Measurements from ENCODE around the gene IRX6.

IRX6 gene

DNA sequence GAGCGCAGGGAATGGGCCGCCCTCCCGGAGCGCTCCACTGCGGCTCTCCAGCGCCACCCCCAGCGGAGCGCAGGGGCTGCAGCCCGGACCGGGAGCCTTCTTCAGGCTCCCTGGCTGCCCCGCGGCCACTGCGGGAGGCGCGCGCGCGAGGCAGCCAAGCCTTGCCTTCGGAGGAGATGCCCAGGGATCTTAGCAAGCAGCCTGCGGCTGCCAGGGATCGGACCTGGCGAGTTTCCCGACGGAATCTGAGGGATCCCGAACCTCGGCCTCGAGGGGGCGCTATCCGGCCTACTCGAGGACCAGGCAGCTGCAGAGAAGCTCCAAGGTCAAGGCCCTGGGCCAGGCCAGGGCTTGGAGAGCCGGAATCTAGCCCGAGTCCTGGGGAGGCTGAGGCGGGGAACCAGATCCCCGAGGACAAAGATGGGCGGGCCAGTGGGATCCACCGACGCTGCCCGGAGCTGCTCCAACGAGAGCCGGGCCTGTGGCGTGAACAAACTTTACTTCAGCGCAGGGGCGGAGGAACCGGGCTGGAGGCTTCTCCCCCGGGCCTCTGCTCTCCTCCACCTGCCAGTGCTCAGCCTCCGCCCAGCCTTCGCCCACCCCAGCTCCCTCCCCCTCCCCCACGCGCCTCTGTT, at the start of gene IRX6:
TSS of gene IRX6 (plus strand) at position 567 of the 635 bp plus-strand sequence. CDS start 889 bp downstream, outside the sequence.
- FAIRE-seq = no peak

DNA sequence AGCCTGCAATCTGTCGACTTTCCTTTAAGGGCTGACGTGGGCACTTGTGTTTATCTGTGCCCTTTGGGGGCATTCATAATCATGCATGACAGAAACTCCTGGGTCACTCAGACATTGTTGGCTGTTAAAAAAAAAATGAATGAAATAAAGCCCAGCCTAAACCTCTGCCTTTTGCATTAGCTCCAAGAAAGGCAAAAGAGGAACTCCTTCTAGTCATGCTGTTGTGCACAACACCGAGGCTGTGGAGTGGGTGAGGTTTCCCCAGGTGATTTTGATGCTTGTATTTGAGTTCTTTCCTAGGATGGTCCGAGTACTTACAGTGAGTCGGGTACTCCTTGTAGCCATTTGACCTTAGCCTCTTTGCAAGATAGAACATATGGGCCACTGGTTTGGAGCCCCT, 49.6 kb upstream of the IRX6 start:
- FAIRE-seq = no peak

DNA sequence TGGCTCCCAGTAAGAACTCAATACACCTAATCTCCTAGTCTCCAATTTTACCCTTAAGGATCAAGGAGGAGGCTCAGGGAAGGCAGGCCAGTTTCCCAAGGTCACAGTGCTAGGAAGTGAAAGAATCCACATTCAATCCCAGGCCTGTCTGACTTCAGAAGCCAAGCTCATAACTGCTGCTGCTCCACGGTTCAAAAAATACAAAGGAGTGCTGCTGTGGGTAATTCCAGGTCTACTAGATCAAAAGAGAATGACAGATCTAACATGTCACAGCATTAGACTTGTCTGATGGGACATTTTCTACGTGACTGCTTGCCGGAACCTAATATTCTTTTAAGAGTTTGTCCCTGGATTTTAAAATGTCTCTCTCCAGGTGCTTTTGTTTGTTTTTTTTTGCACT, 48.8 kb upstream of the IRX6 start:
- FAIRE-seq = no peak

DNA sequence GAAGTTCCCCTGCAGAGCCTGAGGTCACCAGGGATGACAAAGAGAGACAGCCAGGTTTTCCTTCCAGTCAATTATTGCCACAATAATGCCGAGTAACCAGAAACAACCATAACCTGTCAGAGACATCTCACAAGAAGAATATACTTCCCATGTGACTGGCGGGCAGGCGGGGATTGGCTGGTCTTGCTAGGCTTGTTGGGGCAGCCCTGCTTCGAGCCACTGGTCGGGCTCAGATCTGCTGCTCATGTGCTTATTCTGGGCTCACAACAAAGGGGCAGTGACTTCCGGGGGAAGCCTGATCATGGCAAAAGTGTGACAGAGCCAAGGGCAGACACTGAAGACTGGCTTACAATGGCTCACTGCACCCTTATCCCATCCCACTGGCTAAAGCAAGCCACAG, 48.1 kb upstream of the IRX6 start:
- FAIRE-seq = no peak

DNA sequence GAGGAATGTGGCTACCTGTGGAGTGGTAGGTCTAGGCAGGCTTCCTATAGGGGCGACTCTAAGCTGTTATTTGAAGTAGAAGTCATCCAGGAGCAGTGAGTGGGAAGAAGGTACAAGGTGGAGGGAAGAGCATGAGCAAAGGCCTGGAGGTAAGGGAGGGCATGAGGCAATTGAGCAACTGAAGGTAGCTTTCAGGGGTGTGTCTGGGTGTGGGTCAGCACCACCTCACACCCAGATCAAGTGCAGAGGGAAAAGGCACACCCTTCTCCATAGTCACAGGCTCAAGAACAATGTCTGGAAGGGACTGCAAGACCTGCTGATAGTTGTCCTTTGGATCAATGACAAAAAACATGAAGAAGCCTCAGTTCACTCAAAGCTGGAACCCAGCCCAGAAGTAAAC, 46.5 kb upstream of the IRX6 start:
- FAIRE-seq = no peak

DNA sequence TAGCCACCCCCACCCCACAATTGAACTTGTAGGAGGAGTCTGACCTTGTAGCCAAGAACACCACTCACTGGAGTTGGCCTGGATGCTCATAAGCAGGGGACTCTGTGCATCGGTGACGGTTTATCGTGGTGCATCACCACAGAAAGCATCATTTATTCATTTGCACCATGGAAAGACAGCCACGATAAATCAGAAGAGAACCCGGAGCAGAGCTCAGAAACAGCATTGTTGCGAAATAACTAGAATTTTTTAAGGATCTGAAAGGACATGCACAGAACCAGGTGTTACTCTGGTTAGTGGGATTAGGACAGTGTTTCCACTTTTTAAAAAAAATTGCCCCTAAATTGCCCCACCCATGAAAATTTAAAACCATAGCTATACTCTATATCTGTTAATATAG, 44.4 kb upstream of the IRX6 start:
- no peak for FAIRE-seq

DNA sequence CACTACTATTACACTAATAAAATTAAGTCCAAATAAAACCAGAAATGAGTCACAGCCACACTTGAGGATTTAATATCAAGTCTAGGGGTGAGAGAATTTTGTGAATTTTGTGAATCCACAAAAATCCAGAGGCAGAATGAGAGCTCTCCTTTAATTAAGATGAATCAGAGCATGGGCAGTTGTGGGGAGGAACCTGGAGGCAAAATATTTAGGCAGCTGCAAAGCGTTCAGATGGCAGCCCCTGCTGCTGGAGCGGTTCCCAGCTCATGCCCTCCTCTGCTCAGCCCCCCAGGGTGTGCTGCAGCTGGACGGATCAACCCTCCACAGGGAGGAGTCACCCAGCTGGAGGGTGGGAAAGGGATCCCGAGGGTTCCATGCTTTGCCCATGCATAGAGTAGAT, 43.4 kb upstream of the IRX6 start:
- no peak for FAIRE-seq

DNA sequence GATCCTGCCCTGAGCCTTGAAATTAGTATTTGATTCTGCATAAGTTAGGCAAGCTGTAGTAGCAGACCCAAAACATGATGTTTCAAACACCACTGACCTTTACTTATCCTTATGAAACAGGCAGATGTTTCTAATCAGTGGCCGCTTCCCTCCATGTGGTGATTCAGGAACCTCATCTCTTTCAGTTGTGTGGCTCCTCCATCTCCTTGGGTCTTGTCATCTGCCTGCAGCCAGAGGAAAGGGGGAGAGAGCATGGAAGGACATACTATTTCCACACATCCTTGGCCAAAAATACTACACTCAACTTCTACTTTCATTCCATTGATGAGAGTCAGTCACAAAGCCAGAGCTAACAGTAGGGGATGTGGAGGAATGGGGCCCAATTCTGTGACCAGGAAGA, 41.6 kb upstream of the IRX6 start:
- FAIRE-seq = no peak

DNA sequence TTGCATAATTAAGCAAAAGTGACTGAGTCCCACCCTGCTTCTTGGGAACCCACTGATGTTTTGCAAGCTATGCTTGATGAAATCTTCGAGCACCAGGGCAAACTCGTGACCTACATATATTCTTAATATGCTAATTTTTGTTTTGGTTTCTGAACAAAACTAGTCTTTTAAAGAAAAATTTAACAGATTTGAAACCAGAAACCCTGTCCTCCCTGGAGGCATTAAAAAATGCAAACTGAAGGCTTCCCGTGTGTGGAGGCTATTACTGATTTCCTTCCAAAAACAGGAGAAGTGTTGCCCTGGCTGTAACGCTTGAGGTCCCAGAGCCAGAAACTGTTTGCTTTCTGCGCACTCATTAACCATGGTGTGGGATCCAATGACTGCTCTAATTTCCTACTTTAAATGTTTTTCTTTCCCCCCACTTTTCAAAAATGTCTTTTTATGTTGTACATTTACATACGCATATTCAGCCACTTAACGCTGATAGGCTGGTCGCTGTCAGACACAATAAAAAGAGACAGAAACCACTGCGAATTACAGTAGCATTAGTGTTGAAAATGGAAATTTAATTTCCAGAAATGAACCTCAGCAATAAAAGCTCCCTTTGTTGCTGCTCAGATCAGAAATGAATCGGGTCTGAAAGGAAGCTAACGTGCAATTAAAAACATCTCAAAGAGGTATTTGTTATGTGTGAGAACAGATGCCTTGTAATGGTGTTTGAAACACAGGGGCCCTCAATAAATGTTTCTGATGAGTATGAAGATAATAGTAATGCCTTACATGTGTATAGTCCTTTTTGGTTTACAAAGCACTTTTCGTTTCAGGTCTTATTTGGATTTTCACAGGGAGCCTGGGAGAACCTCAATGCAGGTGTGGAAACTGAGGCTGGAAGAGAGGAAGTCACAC, 39.9 kb upstream of the IRX6 start:
- FAIRE-seq = no peak

DNA sequence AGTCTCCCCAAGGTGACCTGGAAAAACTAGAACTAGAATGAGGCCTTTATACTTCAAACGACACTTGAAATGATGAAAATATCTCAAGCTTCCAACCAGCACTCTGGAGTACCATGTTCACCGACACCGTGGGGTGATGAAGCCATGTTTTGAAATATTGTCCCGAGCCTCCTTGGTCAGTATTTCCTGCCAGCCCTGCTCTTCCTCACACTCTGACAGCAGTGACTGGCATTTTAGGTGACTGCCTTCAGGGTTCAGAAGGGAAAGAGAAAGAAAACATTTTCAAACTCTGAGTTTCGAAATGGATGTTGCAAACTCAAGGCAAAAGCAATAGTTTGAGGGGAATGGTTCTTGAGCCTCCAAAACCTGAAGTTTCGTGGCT, 39.3 kb upstream of the IRX6 start:
- no peak for FAIRE-seq

DNA sequence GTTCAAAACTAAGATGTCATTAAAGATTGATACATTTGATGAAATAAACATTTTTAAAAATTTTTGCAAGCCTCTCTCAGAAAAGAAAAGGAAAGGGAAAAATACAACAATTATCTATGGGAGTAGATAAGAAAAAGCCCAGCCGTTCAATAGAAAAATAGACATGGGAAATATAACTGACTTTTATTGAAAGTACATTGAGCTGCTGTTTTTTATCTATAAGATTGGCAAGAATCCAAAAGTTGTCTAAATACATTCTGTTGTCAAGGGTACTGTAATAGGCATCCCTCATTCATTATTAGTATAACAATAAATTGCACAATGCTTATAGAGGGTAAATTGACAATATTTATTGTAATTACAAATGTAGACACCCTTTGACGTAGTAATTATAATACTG, 38.4 kb upstream of the IRX6 start:
- no peak for FAIRE-seq

DNA sequence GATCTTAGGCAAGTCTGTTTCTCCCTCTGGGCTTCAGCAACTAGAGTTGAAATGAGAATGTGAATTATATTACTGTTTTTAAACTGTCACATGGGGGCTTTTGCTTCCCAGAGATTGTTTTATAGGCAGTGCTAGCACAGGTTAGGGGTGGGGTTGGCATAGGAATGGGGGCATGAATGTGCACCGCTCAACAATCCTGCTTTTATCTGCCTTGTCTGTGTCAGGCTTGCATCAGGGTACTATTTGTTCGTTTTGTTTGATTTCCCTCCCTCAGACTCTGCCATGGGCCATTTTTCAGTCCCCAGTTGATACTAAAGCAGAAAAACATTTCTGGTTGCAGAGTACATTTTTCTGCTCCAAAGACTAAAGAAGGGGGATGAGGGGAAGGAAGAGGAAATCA, 34.6 kb upstream of the IRX6 start:
- no peak for FAIRE-seq

DNA sequence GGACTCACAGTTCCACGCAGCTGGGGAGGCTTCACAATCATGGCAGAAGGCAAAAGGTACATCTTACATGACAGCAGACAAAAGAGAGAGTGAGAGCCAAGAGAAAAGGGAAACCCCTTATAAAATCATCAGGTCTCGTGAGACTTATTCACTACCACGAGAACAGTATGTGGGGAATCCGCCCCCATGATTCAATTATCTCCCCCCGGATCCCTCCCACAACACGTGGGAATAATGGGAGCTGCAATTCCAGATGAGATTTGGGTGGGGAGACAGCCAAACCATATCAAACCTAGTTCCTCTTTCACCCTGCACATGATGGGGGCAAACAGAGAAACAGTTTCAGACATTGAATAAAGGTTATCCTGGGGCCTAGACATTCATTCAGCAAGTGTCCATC, 32.2 kb upstream of the IRX6 start:
- no peak for FAIRE-seq

DNA sequence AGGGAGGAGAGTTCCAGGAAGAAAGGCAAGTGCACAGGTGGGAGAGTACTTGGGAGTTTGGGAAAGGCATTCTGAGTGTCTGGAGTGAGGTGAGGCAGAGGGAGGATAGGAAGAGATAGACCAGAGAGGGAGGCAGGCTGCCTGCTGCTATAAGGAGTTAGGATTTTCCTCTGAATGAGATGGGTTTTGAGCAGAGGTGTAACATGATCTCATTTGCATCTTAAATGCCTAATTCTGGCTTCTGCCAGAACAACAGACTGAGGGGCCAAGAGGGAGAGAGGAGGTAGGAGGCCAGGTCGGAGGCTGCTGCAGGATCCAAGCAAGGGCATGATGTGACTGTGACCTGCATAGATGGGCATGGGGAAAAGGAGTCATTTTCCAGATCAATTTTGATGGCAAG, 31.5 kb upstream of the IRX6 start:
- FAIRE-seq = no peak

DNA sequence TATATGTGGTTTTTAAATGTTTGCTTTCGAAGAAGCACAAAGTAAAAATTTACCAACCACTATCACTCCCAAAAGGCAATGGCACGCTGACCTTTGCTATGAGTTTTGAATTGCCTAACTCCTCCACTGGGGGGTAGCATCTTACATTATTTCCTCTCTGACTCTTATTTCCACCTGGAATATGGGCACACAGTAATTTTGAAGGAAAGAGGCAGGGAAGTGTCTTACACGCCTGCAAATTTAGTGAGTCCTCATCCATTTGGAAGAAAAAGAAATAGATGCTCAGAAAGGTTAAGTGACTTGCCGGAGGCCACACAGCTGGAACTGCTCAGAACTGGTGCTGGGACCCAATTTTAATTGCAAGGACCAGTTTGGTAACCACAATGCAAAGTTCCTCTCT, 29.9 kb upstream of the IRX6 start:
- FAIRE-seq = no peak

DNA sequence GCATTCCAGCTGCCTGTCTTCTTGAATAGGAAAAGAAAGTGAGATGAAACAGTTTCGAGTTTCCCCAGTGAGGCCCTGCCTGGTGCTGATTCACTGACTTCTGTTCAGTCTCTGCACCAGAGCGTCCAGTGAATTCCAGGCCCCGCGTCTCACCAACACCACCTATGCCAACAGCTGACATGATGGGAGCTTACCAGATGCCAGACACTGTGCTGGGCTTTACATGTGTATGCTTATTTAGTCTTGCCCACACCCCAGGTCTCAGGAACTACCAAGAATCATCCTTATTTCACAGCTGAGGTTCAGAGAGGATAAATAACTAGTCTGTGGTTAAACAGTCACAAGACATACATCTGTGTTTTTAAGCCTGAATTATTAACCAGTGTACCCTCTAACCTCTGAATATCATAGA, 29.1 kb upstream of the IRX6 start:
- no peak for FAIRE-seq

DNA sequence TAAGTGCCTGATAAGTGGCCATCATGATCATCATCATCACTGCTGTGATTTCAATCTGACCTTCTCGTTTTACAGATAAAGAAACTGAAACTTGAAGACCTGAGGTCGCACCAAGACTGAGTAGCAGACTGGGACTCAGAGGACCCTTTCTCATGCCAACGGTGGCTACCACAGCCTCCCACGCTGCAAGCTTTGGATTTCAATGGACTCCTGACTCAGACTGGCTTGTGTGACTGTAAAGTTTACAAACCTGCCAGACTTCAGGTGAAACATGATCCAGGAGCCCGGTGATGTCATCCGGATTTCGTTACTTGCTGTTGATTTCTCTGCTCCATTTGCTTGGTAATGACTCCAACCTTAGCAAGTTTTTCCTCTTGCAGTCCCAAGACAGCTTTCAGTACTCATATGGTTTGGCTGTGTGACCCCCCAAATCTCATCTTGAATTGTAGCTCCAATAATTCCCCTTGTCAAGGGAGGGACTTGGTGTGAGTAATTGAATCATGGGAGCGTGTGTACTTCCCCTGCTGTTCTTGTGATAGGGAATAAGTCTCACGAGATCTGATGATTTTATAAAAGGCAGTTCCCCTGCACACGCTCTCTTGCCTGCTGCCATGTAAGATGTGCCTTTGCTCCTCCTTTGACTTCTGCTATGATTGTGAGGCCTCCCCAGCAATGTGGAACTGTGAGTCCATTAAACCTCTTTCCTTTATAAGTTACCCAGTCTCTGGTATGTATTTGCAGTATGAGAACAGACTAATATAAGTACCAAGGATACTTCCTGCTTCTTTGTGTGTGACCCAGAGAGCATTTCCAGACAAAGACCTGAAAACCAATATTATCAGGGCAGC, 26.7 kb upstream of the IRX6 start:
- FAIRE-seq = no peak

DNA sequence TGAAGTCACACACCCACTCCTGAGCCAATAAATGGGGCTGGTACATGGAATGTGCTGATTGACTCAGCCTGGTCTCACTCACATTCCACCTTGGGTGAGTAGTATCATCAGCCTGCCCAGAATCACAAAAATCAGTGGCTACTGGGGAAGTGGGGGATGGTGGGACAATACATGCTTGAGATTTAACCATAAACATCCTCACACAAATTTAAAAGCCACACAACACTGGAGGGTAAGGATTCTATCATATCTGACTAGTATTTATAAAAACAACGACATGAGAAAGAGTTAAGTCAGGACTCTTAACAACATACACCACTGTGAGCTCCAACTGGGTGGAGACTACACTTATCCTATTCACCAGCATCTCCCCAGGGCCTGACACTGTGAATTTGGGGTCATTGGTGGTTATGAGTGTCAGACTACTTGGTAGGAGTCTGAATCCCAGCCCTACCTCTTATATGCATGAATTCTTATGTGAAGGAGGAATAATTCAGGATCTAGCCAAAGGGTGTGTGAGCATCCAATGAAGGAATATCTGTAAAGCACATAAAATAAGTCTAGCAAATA, 26.0 kb upstream of the IRX6 start:
- FAIRE-seq = no peak

DNA sequence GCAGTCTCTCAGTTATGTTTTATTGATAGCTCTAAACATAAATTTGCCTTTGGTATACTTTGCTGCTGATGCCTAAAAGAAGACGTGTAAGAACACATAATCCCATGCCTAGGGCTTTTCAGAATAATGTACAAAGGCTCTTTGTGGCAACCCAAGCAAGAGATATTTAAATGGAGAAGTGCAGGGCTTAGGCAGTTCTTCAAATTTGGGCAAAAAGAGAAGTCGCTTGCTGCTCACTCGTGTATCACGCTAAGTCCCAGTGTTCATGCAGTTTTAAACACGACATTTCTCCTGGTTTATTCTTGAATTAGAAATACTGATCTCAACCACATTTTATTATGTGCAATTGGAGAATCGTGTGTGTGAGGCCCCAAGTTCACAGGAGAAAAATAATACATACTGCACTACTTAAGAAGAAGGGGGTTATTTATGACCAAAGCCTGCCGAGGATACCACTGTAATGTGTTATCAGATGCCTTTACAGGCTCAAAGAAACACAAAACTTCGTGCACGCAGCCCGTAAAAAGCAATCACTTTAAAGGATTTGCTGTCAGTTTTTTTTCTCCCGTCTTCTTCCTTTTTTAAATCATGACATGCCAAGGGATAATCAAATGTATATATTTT, 22.5 kb upstream of the IRX6 start:
- no peak for FAIRE-seq

DNA sequence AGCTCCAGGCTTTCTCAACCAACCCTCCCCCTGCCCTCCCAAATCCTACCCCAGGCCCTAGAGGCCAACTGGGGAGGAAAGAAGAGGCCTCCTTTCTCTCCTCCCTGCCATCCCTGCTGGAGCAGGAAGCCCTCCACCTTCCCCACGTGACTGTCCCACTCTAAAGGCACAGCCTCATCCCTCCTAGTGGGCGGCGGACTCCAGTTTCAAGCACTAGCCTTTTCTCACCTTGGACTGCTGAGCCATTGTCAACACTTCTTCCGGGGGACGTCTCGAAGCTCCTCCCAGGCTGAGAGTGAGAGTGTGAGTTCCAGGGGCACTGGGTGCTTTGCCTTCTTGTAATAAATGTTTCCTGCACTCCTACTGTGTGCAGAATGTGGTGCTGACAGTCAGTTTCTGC, 21.4 kb upstream of the IRX6 start:
- FAIRE-seq = no peak

DNA sequence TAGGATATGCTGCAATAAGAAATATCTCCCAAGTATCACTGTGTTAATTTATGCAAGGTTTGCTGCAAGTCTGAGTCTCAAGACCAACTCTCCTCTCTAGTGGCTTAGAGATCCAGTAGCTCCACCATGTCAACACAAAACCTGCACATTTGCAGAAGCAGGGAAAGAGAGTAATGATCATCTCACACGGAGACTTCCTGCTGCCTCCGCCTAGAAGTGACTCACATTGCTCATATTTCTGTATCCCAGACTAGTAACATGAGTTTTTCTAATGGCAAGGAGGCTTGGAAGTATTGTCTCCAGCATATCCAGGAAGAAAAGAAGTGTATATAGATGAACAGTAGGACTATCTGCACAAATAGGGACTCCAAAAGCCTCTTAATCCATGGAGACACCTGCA, 15.0 kb upstream of the IRX6 start:
- FAIRE-seq = no peak

DNA sequence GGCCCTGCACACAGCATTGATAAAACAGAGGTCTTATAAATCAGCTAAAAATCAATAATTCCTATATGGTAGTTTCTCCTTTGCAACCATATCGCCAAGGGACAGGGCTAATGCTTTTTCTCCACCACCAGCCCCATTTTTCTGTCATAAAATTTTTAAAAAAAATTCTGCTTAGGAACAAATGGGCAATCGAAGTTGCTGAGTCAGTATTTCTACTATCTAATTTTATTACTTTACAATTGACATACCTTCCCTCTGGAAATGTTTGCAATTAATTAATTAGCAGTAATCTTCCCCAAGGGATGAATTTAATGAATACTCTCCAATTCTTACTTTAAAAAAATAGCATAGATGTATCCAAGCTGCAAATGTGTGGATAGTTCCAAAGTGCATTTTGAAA, 1.7 kb upstream of the IRX6 start:
- FAIRE-seq = no peak

All from TTC549 (cell line).